Skin of body (tissue), 2 donors: Measurements from ENCODE around the gene AKAP12. TPM values are rescaled to one million over a fixed set of nuclear protein-coding genes. Genes with fewer than 3 reads are reported as not detected.

Source experiments
- DNase-seq: peaks from one replicate; lab custom pipeline; 2025; lab: John Stamatoyannopoulos, UW
- total RNA-seq: library from RNA; depleted of rRNA; stranded (reverse); fragments of >200 nt; gene quantifications from one replicate; pipeline ENCODE4 v1.2.3, GENCODE V29; 2014

The AKAP12 gene, protein sequence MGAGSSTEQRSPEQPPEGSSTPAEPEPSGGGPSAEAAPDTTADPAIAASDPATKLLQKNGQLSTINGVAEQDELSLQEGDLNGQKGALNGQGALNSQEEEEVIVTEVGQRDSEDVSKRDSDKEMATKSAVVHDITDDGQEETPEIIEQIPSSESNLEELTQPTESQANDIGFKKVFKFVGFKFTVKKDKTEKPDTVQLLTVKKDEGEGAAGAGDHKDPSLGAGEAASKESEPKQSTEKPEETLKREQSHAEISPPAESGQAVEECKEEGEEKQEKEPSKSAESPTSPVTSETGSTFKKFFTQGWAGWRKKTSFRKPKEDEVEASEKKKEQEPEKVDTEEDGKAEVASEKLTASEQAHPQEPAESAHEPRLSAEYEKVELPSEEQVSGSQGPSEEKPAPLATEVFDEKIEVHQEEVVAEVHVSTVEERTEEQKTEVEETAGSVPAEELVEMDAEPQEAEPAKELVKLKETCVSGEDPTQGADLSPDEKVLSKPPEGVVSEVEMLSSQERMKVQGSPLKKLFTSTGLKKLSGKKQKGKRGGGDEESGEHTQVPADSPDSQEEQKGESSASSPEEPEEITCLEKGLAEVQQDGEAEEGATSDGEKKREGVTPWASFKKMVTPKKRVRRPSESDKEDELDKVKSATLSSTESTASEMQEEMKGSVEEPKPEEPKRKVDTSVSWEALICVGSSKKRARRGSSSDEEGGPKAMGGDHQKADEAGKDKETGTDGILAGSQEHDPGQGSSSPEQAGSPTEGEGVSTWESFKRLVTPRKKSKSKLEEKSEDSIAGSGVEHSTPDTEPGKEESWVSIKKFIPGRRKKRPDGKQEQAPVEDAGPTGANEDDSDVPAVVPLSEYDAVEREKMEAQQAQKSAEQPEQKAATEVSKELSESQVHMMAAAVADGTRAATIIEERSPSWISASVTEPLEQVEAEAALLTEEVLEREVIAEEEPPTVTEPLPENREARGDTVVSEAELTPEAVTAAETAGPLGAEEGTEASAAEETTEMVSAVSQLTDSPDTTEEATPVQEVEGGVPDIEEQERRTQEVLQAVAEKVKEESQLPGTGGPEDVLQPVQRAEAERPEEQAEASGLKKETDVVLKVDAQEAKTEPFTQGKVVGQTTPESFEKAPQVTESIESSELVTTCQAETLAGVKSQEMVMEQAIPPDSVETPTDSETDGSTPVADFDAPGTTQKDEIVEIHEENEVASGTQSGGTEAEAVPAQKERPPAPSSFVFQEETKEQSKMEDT (N-terminal part only)
- 90.2 TPM for total RNA-seq

GRCh38 chr6:151239603-151240035 is at the start of gene AKAP12:
Gene AKAP12 (plus strand): TSS chr6:151239967. CDS start chr6:151240563, 596 bp downstream.
- peak; percentile 42 for DNase-seq

DNA sequence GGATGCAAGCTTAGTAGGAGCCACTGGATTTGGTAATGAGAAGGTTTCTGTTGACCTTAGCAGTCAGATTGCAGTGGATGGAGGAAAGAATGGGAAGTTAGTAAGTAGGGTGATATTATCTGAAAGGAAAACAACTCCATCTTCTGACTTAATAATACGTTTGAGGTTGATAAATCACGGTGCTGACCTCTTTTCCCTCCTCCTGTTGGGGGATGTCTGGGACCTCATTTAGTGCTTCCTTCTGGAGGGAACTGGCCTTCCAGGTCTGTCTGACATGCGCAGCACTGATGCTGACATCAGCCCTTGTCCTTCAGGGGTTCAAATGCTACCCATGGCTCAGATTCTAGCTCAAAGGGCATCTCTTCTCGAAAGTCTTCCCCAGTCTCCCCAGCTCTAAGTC is 48.2 kb upstream of the AKAP12 start:
- DNase-seq, result no peak

GRCh38 chr6:151196555-151196954 is 43.2 kb upstream of the AKAP12 start:
- peak; percentile 70 for DNase-seq

DNA sequence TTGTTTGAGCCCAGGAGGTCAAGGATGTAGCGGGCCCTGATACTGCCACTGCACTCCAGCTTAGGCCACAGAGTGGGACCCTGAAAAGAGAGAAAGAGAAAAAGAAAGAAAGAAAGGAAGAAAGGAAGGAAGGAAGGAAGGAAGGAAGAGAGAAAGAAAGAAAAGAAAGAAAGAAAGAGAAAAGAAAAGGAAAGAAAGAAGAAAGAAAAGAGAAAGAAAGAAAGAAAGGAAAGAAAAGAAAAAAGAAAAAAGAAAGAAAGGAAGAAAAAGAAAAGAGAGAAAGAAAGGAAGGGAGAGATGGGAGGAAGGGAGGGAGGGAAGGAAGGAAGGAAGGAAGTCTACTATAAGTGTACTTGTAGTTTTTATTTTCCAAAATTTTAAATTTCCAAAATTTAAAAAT is 42.2 kb upstream of the AKAP12 start:
- no peak for DNase-seq

DNA sequence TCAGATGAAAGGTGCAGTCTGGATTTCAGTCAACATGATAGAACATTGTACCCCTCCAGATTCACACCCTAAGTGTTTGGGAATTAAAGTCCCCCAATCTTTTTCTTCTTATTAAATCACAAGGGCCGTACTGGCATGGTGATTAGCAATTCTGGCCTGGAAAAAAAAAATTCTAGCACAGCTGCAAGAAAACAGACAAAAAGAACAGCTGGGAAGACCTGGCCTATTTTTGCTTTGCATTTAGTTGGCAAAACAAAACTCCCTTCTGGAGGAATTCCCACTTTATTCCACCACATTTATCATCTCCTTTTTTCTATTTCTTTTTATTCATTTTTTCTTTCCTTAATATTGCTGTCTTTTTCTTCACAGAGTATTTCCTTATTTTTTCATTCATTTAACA is 39.8 kb upstream of the AKAP12 start:
- peak; percentile 12 for DNase-seq

DNA sequence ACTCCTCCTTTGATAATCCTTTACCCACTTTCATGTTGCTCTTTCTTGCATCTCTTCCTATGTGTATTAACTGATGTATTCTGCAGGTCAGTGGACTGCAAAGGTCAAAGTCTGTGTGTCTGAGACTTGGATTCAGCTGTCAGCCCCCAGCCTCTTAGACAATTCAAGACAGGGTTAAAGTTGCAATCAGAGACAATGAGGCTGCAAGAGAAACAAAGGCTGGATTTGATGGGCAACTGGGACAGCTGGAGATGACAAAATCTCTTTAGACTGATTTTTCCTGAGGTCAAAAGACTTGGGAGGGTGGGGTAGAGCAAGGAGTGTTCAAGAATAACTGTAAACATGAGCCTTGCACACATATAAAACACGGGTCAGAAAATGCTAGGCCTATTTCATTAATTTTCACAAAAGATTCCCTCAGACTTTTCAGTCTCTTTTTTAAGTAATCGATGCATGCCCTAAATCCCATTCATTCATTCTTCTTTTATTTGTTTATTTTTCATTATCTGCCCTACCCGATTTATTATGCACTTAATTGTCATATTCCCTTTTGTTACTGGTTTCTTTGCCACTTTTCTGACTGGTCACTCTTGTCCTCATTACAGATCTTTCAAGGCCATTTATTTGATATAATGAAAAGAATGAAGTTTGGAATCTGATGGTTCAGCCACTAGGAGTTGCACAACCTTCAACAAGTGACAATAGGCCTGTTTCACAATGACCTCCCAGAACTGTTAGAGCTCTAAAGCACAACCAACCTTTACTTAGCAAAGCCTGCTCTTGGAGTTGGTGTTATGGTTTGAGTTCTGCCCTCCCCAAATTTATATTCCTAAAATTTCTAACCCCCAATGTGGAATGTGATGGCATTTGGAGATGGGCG is 33.8 kb upstream of the AKAP12 start:
- no peak for DNase-seq

- no peak for DNase-seq
These were observed 32.1 kb upstream of the AKAP12 start for GRCh38 chr6:151207674-151208073.

GRCh38 chr6:151209071-151209831 is 30.5 kb upstream of the AKAP12 start:
- no peak for DNase-seq

DNA sequence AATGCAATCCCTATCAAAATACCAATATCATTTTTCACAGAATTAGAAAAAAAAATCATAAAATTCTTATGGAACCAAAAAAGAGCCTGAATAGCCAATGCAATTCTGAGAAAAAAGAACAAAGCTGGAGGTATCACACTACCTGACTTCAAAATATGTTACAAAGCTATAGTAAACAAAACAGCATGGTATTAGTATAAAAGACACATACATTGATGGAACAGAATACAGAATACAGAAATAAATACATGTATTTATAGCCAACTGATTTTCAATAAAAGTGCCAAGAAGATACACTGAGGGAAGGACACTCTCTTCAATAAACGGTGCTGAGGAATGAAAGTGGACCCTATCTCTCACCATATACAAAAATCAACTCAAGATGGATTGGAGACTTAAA is 28.7 kb upstream of the AKAP12 start:
- no peak for DNase-seq

GRCh38 chr6:151213352-151213751 is 26.4 kb upstream of the AKAP12 start:
- no peak for DNase-seq

DNA sequence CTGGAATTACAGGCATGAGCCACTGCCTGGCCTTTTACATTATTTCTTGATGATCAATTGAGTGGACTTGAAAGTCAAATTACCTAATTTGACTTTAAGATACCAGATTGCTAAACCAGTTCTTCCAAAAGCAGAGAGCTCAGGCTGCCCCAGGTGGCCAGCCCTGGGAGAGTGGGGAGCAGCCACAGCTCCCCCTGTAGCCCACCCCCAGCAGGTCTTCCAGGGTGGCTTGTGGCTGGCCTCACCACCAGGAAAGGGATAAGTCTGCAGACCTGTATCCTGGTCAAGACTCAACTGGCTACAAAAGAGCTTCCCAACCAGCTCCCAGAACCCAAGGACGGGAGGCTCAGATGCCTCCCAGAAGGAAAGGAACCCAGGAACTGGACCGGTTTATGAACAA is 23.8 kb upstream of the AKAP12 start:
- DNase-seq, result no peak

DNA sequence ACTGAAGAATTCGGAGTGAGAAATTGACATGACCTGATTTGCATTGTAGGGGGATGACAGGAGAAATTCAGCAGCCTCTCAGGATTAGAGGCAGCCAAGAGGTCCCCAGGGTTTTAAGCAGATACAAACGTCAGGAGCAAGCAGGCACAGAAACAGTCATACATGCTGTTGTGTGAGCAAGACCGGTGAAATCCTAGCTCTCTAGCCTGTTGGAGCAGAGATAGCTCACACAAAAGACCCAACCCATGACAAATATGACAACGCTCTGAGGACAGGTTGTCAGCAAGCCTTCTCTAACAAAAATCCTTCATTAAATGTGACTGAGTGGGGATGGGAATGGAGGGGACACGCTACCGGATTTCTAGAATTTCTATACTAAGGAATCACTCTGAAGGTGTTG is 23.0 kb upstream of the AKAP12 start:
- no peak for DNase-seq

DNA sequence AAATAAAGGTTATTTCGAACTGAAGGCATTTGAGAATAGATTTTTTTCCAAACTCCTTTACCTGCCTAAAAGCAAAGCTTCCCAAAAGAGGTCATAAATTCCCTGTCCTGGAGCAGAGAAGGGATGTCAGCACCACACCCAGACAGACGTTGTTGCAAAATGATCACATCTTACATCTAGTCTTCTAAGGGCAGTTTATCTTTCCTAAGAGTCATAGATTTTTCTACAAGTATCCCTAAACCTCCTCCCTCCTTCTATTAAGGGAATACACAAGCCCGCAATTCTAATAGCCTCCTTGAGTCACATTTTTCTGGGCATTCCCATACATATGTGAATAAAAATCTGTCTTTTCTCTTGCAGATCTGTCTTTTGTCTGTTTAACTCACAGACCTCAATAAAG is 20.6 kb upstream of the AKAP12 start:
- no peak for DNase-seq

DNA sequence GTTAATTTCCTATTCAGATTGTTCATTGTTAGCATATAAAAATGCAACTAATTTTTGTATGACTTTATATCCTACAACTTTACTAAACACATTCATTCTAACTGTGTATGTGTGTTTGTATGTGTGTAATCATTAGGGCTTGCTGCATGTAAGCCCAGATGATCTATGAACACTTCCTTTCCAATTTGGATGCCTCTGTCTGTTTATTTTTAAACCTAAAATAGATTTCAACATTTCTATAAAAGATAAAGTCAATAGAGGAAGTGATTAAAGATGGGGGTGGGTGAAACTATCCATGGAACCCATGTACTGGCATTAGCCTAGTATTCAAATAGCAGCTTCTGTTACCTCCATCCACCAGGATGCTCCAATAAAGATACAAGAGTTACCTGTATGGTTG is 15.7 kb upstream of the AKAP12 start:
- no peak for DNase-seq

DNA sequence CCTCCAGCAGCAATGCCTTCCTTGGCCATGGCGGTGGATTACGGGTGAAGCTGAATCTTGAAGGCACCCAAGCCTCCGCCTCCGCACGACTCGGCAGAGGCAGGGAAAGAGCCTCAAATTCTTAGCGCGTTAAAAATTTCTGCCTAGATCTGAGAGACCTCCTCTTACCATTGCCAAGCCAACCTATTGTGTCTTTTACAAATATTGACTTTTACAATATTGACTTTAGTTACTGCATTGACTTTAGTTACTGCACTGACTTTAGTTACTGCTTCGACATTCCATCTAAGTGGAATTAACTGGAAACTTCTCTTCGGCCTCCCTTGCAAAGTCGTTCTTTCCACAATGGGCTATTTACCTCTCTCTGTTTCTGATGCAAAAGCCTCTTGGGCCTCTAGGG is 13.8 kb upstream of the AKAP12 start:
- DNase-seq, result no peak

DNA sequence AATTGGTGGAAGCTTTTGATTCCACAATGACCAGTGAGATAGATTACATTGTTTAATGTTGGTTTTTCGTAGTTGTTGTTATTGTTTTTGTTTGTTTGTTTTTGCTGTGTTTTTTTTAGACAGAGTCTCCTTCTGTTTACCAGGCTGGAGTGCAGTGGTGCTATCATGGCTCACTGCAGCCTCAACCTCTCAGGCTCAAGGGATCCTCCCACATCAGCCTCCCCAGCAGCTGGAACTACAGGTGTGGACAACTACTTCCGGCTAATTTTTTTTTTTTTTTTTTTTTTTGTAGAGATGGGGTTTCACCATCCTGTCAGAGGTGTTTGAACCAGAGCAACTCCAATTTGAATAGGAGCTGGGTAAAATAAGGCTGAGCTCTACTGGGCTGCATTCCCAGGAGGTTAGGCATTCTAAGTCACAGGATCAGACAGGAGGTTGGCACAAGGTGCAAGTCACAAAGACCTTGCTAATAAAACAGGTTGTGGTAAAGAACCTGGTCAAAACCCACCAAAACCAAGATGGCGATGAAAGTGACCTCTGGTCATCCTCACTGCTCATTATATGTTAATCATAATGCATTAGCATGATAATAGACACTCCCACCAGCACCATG is 10.9 kb upstream of the AKAP12 start:
- DNase-seq, result no peak

GRCh38 chr6:151229401-151230276 is 10.1 kb upstream of the AKAP12 start:
- DNase-seq, result no peak

GRCh38 chr6:151230277-151230577 is 9.5 kb upstream of the AKAP12 start:
- DNase-seq, result no peak

- DNase-seq, result no peak
These were observed 6.9 kb upstream of the AKAP12 start for GRCh38 chr6:151232899-151233298.
